OCI-LY3 (cell line): ENCODE data around the gene NCKAP1.

Source experiments
- EZH2phosphoT487 ChIP-seq: fragments of 200-600 bp; shearing (Covaris generic); IDR thresholded peaks from 2 replicates; pipeline ENCODE4 v1.6.1; 2018; ENCODE audit warnings: antibody characterized with exemption, mixed run types, low read depth
- TF ChIP-seq, protein P1 (sequence below): fragments of 200-600, 300-600 bp; sonication (generic); IDR thresholded peaks from 2 replicates; pipeline ENCODE4 v1.5.1; 2014; ENCODE audit warnings: antibody characterized with exemption, low read length, low read depth

DNA sequence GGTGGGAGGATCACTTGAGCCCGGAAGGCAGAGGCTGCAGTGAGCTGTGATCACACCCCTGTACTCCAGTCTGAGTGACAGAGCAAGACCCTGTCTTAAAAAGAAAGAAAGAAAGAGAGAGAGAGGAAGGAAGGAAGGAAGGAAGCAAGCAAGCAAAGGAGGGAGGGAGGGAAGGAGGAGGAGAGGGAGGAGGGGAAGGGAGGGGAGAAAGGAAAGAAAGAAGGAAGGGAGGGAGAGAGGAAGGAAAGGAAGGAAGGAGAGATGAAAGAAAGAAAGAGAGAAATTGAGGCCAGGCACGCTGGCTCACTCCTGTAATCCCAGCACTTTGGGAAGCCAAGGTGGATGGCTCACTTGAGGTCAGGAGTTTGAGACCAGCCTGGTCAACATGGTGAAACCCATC, 2.3 kb upstream of the NCKAP1 start:
- TF ChIP-seq, protein P1, sequence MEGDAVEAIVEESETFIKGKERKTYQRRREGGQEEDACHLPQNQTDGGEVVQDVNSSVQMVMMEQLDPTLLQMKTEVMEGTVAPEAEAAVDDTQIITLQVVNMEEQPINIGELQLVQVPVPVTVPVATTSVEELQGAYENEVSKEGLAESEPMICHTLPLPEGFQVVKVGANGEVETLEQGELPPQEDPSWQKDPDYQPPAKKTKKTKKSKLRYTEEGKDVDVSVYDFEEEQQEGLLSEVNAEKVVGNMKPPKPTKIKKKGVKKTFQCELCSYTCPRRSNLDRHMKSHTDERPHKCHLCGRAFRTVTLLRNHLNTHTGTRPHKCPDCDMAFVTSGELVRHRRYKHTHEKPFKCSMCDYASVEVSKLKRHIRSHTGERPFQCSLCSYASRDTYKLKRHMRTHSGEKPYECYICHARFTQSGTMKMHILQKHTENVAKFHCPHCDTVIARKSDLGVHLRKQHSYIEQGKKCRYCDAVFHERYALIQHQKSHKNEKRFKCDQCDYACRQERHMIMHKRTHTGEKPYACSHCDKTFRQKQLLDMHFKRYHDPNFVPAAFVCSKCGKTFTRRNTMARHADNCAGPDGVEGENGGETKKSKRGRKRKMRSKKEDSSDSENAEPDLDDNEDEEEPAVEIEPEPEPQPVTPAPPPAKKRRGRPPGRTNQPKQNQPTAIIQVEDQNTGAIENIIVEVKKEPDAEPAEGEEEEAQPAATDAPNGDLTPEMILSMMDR = no peak
- TF ChIP-seq EZH2phosphoT487 = no peak
